Adrenal gland (tissue), 12 donors: ENCODE results near the gene DPEP2. TPM values are rescaled to one million over a fixed set of nuclear protein-coding genes. Genes with fewer than 3 reads are reported as not detected.
A peak's percentile ranks its signal among the peaks of the same experiment; 100 is the strongest.
"Not testable (repeated sequence)": the region's sequence is repeated elsewhere in the genome, so short reads cannot be mapped to it uniquely, and the experiment has no call there.

ENCODE experiments used
- DNase-seq, 7 donors: peaks; one replicate each; pipeline ENCODE4 v3.0.0-alpha.2; 2019 to 2020
- H3K27ac ChIP-seq, 5 donors: fragments of 200-600 bp; sonication (generic) in 4 of 5; 1 replicate in 3 of 5; 2 replicates in 2 of 5; pipeline versions ENCODE4 v1.5.1 to v1.8.0; 2016 to 2020; ENCODE audit warnings: mild to moderate bottlenecking in 1 of 5
- H3K27me3 ChIP-seq: fragments of 200-600 bp; 2 replicates; pipeline ENCODE4 v1.8.0; 2021
- H3K36me3 ChIP-seq, 2 donors: fragments of 200-600 bp; replicated peaks in 1 of 2; 1 replicate in 1 of 2; 2 replicates in 1 of 2; pipeline versions ENCODE4 v1.5.1 to v1.8.0; 2018 to 2022
- H3K4me1 ChIP-seq, 2 donors: fragments of 200-600 bp; replicated peaks in 1 of 2; 1 replicate in 1 of 2; 2 replicates in 1 of 2; pipeline versions ENCODE4 v1.5.1 to v1.8.0; 2018 to 2021
- H3K4me3 ChIP-seq, 4 donors: fragments of 200-600 bp; sonication (generic) in 3 of 4; one replicate each; pipeline ENCODE4 v1.5.1; 2016 to 2018
- H3K9me3 ChIP-seq, 3 donors: fragments of 200-600 bp; sonication (generic) in 1 of 3; replicated peaks in 1 of 3; 1 replicate in 2 of 3; 2 replicates in 1 of 3; pipeline versions ENCODE4 v1.5.1 to v1.8.0; 2016 to 2021
- CTCF ChIP-seq, 6 experiments: fragments of 450-650 bp in 4 of 6; fragments of 200-600 bp in 2 of 6; sonication (generic) in 1 of 6; IDR thresholded peaks; 1 replicate in 5 of 6; 2 replicates in 1 of 6; pipeline versions ENCODE4 v1.5.1 to v1.8.0; 2016 to 2021; ENCODE audit warnings: antibody characterized with exemption in 6 of 6, mild to moderate bottlenecking in 2 of 6, moderate library complexity in 1 of 6
- POLR2A ChIP-seq, 2 donors: fragments of 450-650 bp; IDR thresholded peaks; one replicate each; pipeline ENCODE4 v1.6.1; 2017; ENCODE audit warnings: antibody characterized with exemption in 2 of 2, mild to moderate bottlenecking in 2 of 2, moderate library complexity in 1 of 2
- WGBS, 4 donors: extraction: QIAGEN DNeasy Blood & Tissue Kit in 2 of 4; methylation state at CpG; one replicate each; pipeline versions ENCODE4 v1.1.5 to v1.1.7; 2013 to 2017; 5-methylcytosine and 5-hydroxymethylcytosine counted together
- intact Hi-C, 2 donors: fragments of 100-400 bp; cut with DNase I; formaldehyde crosslinking; loops; one replicate each; pipeline versions ENCODE4 v1.14.1 to v1.15.0; 2022 to 2023
- polyA plus RNA-seq, 3 donors: library from polyadenylated mRNA; stranded (reverse); fragments of 200-250 nt in 2 of 3; fragments of 350-450 nt in 1 of 3; fragmentation: Illumina TruSeq in 1 of 3; extraction: RNeasy Lipid Tissue Mini Kit (QIAGEN cat#74804) in 1 of 3; gene quantifications; one replicate each; pipeline ENCODE4 v1.2.3, GENCODE V29; 2013 to 2014
- total RNA-seq, 9 donors: library from RNA; depleted of rRNA in 4 of 9; stranded (reverse); fragments of >200 nt in 4 of 9; fragments of 120-200 nt in 1 of 9; fragmentation: NEBNext Ultra II Directional in 1 of 9; extraction: Animal tissue kit (Norgen Biotek cat#: 25700) in 1 of 9; gene quantifications; one replicate each; pipeline versions ENCODE4 v1.1.0 to v1.2.4, GENCODE V29; 2013 to 2023
- donor health status: healthy with polysubstance abuse.
- donor health status: Bipolar disorder and iron deficiency.
- donor health status: DM: yes; HTN: yes; CAD: no.
- donor health status: DM: no; HTN: no; CAD: no.
- donor health status: DM: no; HTN: no; CAD: no.
- donor health status: DM: yes; HTN: yes; CAD: no.

DPEP2 gene
- total and polyA plus RNA-seq, 12 donors: 0.27 to 8.4 (median 1.4) TPM

- no peak for DNase-seq
- TF ChIP-seq CTCF (IDR thresholded peaks at IDR 0.05): no peak
- no peak for TF ChIP-seq POLR2A (IDR thresholded peaks at IDR 0.05)
- intact Hi-C loops: no loop called here
These were observed 3.7 kb upstream of the DPEP2 start for GRCh38 chr16:68003031-68003430.

GRCh38 chr16:68000450-68000849 lies 1.2 kb upstream of the DPEP2 start:
- Histone ChIP-seq H3K27me3 (no peaks in the 10 kb centered on the region), H3K9me3 (no peaks in the 10 kb centered on the region), H3K4me1 (no peaks in the 10 kb centered on the region), H3K4me3 (no peak overlapping the region), H3K27ac (peak overlapping the region in 2 of 5 donors; percentile 47 to 61), H3K36me3 (no peaks in the 10 kb centered on the region)
- TF ChIP-seq POLR2A (IDR thresholded peaks at IDR 0.05) (no peak), CTCF (IDR thresholded peaks at IDR 0.05) (no peak)
- WGBS, 4 donors: 43 to 49% (median 46%) methylated on average over 3 of the region's 3 CpGs
- intact Hi-C loops: no loop called here
- DNase-seq: no peak

More at GRCh38 chr16:68003031-68003430, 3.7 kb upstream of the DPEP2 start:
- Histone ChIP-seq H3K36me3 (no peaks in the 10 kb centered on the region), H3K27me3 (no peaks in the 10 kb centered on the region), H3K27ac (no peak overlapping the region), H3K9me3 (no peaks in the 10 kb centered on the region), H3K4me1 (no peaks in the 10 kb centered on the region), H3K4me3 (no peak overlapping the region)
- WGBS, 4 donors: 66 to 82% (median 79%) methylated on average over 4 of the region's 4 CpGs

- Histone ChIP-seq H3K4me1 (no peaks in the 10 kb centered on the region), H3K9me3 (no peaks in the 10 kb centered on the region), H3K36me3 (no peaks in the 10 kb centered on the region), H3K4me3 (no peak overlapping the region), H3K27me3 (no peaks in the 10 kb centered on the region), H3K27ac (peak overlapping the region in 2 of 5 donors; percentile 47 to 61)
- DNase-seq: no peak
- WGBS, 4 donors: 60 to 86% (median 66%) methylated on average over 2 of the region's 2 CpGs
- intact Hi-C loops: loop anchor here in 1 of 2 donors (10.0 kb wide), 1 partner anchor 45 kb away; no protein-coding TSS in a partner anchor
- TF ChIP-seq POLR2A (IDR thresholded peaks at IDR 0.05) (no peak), CTCF (IDR thresholded peaks at IDR 0.05) (no peak)
These were observed 701 bp upstream of the DPEP2 start for GRCh38 chr16:67999985-68000384.

- not testable (repeated sequence) for H3K4me1 ChIP-seq, H3K4me3 ChIP-seq, H3K27me3 ChIP-seq, H3K27ac ChIP-seq, H3K9me3 ChIP-seq, DNase-seq, H3K36me3 ChIP-seq
- WGBS, 4 donors: 87 to 95% (median 90%) methylated on average over 9 to 36 of the region's 36 CpGs
- intact Hi-C loops: loop anchor here in 1 of 2 donors (10.0 kb wide), 1 partner anchor 46 kb away; no protein-coding TSS in a partner anchor
These were observed 979 bp downstream of the DPEP2 start for GRCh38 chr16:67998231-67998778.

- H3K27me3 ChIP-seq: no peaks in the 10 kb centered on the region
- H3K27ac ChIP-seq: no peak overlapping the region
- DNase-seq: no peak
- H3K4me3 ChIP-seq: no peak overlapping the region
- H3K36me3 ChIP-seq: no peaks in the 10 kb centered on the region
- TF ChIP-seq CTCF (IDR thresholded peaks at IDR 0.05) (no peak), POLR2A (IDR thresholded peaks at IDR 0.05) (no peak)
- H3K9me3 ChIP-seq: no peaks in the 10 kb centered on the region
- H3K4me1 ChIP-seq: peaks cover 3 to 10% of the 10 kb centered on the region in 2 donors
- intact Hi-C loops: loop anchor here in 1 of 2 donors (10.0 kb wide), 1 partner anchor 48 kb away; no protein-coding TSS in a partner anchor
- 79 to 92% (median 84%) methylated on average over 5 of the region's 5 CpGs for WGBS, 4 donors
These were observed 2.6 kb downstream of the DPEP2 start for GRCh38 chr16:67996666-67997065.
